Measurements from ENCODE around the gene CCDC88B. TPM values are rescaled to one million over a fixed set of nuclear protein-coding genes. Genes with fewer than 3 reads are reported as not detected.

CCDC88B gene
- total and polyA plus RNA-seq, 9 of the 15 experiments (the other 6 are each of a cell fraction or from before 2014, with no cell fraction given): 0.13 to 18.1 (median 7.9) TPM

GRCh38 chr11:64305691-64306562 is 34.1 kb upstream of the CCDC88B start (continued):
- TF ChIP-seq HINFP (tag; conservative IDR thresholded peaks at IDR 0.05; ENCODE audit: low read depth): no peak
- TF ChIP-seq RERE (CRISPR knock-in tag; IDR thresholded peaks at IDR 0.05; ENCODE audit: borderline replicate concordance): no peak
- no peak for TF ChIP-seq AFF1 (IDR thresholded peaks at IDR 0.05; ENCODE audit: low read depth in 1 of 2, partially characterized antibody in 2 of 2)
- TF ChIP-seq ZNF263 (CRISPR knock-in tag; IDR thresholded peaks at IDR 0.05; ENCODE audit: borderline replicate concordance): peak; percentile 41; the same call in 1 of the 2 replicates
- no peak for TF ChIP-seq SPI1 (IDR thresholded peaks at IDR 0.05; ENCODE audit: borderline replicate concordance, low read depth, low read length)
- TF ChIP-seq TEAD2 (tag; IDR thresholded peaks at IDR 0.05): no peak
- TF ChIP-seq HOMEZ (CRISPR knock-in tag; IDR thresholded peaks at IDR 0.05): no peak
- no peak; the same call in 1 of the 2 replicates for TF ChIP-seq STAG1 (CRISPR knock-in tag; IDR thresholded peaks at IDR 0.05; ENCODE audit: borderline replicate concordance)
- no peak for TF ChIP-seq ZNF668 (CRISPR knock-in tag; IDR thresholded peaks at IDR 0.05)
- no peak for TF ChIP-seq ZC3H4 (CRISPR knock-in tag; IDR thresholded peaks at IDR 0.05; ENCODE audit: borderline replicate concordance)
- no peak for TF ChIP-seq SRSF7 (optimal IDR thresholded peaks at IDR 0.05; ENCODE audit: low read depth, low read length)
- TF ChIP-seq EGR1 (conservative IDR thresholded peaks at IDR 0.05): peak; percentile 22; the same call in 1 of the 2 replicates
- TF ChIP-seq NFRKB (IDR thresholded peaks at IDR 0.05; ENCODE audit: low read depth): 0 out of 2 replicates have a peak, but pooled peaks have one; percentile 29
